Osteocyte (in vitro differentiated cells): Measurements from ENCODE around the gene ANP32D. TPM values are rescaled to one million over a fixed set of nuclear protein-coding genes. Genes with fewer than 3 reads are reported as not detected.
"Not testable (repeated sequence)": the region's sequence is repeated elsewhere in the genome, so short reads cannot be mapped to it uniquely, and the experiment has no call there.

Experiments used
- DNase-seq: peaks from one replicate; pipeline ENCODE4 v3.0.0; 2021; ENCODE audit warnings: mixed read lengths; ENCODE audit not compliant: unreplicated experiment; ENCODE audit errors: extremely low spot score
- H3K27ac Mint-ChIP-seq: one replicate; pipeline ENCODE4 v1.8.0; 2021; ENCODE audit warnings: mild to moderate bottlenecking, mixed read lengths; ENCODE audit not compliant: unreplicated experiment
- H3K27me3 Mint-ChIP-seq: one replicate; pipeline ENCODE4 v1.8.0; 2021; ENCODE audit warnings: mixed read lengths; ENCODE audit not compliant: unreplicated experiment
- H3K36me3 Mint-ChIP-seq: one replicate; pipeline ENCODE4 v1.8.0; 2021; ENCODE audit warnings: mixed read lengths; ENCODE audit not compliant: unreplicated experiment
- H3K4me1 Mint-ChIP-seq: one replicate; pipeline ENCODE4 v1.8.0; 2021; ENCODE audit warnings: mixed read lengths; ENCODE audit not compliant: unreplicated experiment
- H3K4me3 Mint-ChIP-seq: one replicate; pipeline ENCODE4 v1.8.0; 2021; ENCODE audit warnings: mild to moderate bottlenecking, moderate library complexity, mixed read lengths; ENCODE audit not compliant: unreplicated experiment
- H3K9me3 Mint-ChIP-seq: one replicate; pipeline ENCODE4 v1.8.0; 2021; ENCODE audit warnings: mixed read lengths; ENCODE audit not compliant: unreplicated experiment
- total RNA-seq: library from RNA; stranded (reverse); gene quantifications from 2 replicates; pipeline ENCODE4 v1.2.1, GENCODE V29; 2021
- TF ChIP-seq, protein P1 (sequence below): fragments of 200-600 bp; sonication (generic); IDR thresholded peaks from 2 replicates; pipeline ENCODE4 v1.5.0; 2021; ENCODE audit warnings: antibody characterized with exemption, mild to moderate bottlenecking, moderate library complexity

ANP32D gene
- total RNA-seq, 1 donor from 2014 or later: not detected

DNA sequence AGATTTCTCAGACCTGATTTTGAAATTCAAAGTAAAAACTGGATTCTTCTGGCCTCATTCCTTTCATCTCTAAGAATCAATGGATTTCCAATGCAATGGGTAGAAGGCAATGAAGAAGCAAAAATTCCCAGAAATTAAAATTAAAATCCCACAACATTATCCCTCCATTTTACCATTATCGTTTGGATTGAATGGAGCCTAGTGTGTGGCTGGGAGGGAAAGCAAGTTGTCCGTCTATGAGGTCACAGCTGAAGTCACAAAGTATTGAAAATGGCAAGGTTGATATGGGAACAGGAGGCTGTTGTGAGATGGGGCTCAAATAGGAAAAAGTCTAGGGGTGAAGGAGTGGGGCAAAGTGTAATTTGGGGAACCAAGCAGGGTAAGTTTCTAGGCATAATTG lies 9.8 kb downstream of the ANP32D start, which contains the start of gene C12orf54:
Gene C12orf54, plus strand, starts transcription at position 301 of the 400 bp plus-strand sequence. CDS start 799 bp downstream, outside the sequence.
- no peaks in the 10 kb centered on the region for H3K9me3 Mint-ChIP-seq
- no peak within 1 kb of the TSS for H3K27ac Mint-ChIP-seq
- no peaks in the 10 kb centered on the region for H3K27me3 Mint-ChIP-seq
- DNase-seq: no peak
- no peaks in the 10 kb centered on the region for H3K4me1 Mint-ChIP-seq
- TF ChIP-seq, protein P1, sequence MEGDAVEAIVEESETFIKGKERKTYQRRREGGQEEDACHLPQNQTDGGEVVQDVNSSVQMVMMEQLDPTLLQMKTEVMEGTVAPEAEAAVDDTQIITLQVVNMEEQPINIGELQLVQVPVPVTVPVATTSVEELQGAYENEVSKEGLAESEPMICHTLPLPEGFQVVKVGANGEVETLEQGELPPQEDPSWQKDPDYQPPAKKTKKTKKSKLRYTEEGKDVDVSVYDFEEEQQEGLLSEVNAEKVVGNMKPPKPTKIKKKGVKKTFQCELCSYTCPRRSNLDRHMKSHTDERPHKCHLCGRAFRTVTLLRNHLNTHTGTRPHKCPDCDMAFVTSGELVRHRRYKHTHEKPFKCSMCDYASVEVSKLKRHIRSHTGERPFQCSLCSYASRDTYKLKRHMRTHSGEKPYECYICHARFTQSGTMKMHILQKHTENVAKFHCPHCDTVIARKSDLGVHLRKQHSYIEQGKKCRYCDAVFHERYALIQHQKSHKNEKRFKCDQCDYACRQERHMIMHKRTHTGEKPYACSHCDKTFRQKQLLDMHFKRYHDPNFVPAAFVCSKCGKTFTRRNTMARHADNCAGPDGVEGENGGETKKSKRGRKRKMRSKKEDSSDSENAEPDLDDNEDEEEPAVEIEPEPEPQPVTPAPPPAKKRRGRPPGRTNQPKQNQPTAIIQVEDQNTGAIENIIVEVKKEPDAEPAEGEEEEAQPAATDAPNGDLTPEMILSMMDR: no peak
- H3K36me3 Mint-ChIP-seq: no peaks in the 10 kb centered on the region
- H3K4me3 Mint-ChIP-seq: no peak within 1 kb of the TSS

DNA sequence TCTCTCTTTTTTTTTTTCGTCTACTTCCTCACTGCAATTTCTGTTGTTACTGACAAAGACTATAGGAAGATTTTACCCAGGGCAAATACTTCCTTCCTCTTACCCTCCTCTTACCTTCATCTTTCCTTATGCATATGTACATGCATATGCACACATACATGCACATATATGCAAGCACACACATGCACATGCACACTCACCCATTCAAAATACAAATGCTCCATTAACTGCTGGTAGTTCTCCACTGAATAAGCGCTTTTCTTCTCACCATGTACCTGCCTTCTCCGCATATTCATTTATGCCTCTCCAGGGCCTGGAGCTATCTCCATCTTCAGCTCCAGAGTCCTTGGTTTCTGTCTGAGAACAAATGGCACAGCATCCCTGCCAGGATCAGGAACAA lies 10.6 kb downstream of the ANP32D start:
- DNase-seq: no peak
- Mint-ChIP-seq H3K27ac (no peak overlapping the region), H3K27me3 (no peaks in the 10 kb centered on the region), H3K4me1 (no peaks in the 10 kb centered on the region), H3K36me3 (no peaks in the 10 kb centered on the region), H3K4me3 (no peak overlapping the region), H3K9me3 (no peaks in the 10 kb centered on the region)
- TF ChIP-seq, protein P1: no peak

DNA sequence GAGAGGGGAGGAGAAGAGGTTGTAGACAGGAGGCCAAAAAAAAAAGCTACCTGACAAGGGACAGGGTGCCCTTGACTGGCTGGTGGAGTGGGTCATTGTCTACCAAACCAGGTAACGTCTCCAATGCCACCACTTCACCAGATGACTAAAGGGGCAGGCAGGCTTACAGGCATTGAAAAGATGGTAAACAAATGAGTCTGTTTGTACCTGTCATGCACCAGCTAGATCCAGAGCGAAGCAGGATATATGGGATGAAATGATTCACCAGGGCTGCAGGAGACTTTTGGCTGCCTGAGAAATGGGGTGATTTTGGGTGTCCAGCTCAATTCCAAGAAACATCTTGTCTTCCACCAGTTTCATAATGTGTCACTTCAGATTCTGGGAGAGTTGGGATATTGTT lies 13.9 kb downstream of the ANP32D start:
- H3K4me1 Mint-ChIP-seq: no peaks in the 10 kb centered on the region
- no peak overlapping the region for H3K4me3 Mint-ChIP-seq
- TF ChIP-seq, protein P1: no peak
- no peaks in the 10 kb centered on the region for H3K36me3 Mint-ChIP-seq
- no peak overlapping the region for H3K27ac Mint-ChIP-seq
- no peaks in the 10 kb centered on the region for H3K27me3 Mint-ChIP-seq
- no peaks in the 10 kb centered on the region for H3K9me3 Mint-ChIP-seq
- DNase-seq: no peak

DNA sequence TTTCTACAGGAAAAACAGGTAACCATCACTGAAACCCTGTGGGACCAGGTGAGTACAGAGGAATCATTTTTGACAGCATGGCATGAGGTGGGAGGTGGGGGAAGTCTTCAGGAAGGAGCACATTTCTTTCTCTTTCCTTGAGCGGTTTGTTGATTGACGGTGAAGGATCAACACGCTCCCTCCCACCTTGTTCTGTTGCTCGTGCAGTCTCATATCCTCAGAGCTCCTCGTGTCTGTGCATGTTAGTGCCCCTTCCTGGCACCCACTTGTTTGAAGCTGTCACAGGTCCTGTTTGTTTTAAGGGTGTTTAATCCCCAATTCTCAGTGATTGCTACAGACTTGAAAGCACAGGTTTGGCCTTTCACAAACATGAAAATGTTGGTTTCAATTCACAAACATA lies 14.3 kb downstream of the ANP32D start:
- DNase-seq: no peak
- Mint-ChIP-seq H3K4me1 (no peaks in the 10 kb centered on the region), H3K36me3 (no peaks in the 10 kb centered on the region), H3K27me3 (no peaks in the 10 kb centered on the region), H3K27ac (no peak overlapping the region), H3K9me3 (no peaks in the 10 kb centered on the region), H3K4me3 (no peak overlapping the region)
- TF ChIP-seq, protein P1: no peak

DNA sequence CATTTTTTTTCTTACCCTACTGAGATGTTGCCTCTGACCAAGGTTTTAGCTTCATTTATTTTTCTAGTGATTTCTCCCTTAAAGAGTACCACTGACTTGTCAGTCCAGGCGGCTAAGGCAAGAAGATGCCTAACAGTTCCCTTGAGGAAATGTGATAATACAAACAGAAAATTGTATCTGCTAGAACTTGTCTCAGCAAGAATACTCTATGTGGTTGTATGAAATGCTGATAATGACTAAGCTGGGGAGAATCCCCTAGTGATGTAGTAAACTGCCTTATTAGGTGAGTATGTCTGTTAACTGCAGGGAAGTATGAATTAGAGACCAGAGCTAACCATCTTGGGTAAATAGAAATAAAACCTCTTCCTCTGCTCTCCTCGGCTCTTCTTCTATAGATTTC lies 16.7 kb downstream of the ANP32D start:
- no peaks in the 10 kb centered on the region for H3K4me1 Mint-ChIP-seq
- no peaks in the 10 kb centered on the region for H3K9me3 Mint-ChIP-seq
- DNase-seq: no peak
- H3K4me3 Mint-ChIP-seq: no peak overlapping the region
- H3K36me3 Mint-ChIP-seq: no peaks in the 10 kb centered on the region
- TF ChIP-seq, protein P1: no peak
- H3K27me3 Mint-ChIP-seq: no peaks in the 10 kb centered on the region
- H3K27ac Mint-ChIP-seq: no peak overlapping the region

DNA sequence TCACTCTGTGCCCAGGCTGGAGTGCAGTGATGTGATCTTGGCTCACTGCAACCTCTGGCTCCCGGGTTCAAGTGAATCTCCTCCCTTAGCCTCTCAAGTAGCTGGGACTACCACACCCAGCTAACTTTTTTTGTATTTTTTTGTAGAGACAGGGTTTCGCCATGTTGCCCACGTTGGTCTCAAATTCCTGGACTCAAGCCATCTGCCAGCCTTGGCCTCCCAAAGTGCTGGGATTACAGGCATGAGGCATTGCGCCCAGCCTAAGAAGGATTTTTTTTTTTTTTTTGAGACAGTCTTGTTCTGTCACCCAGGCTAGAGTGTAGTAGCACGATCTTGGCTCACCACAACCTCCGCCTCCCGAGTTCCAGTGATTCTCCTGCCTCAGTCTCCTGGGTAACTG lies 17.1 kb downstream of the ANP32D start:
- not testable (repeated sequence) for H3K4me1 Mint-ChIP-seq, H3K9me3 Mint-ChIP-seq, H3K27me3 Mint-ChIP-seq, H3K27ac Mint-ChIP-seq, DNase-seq, H3K36me3 Mint-ChIP-seq, H3K4me3 Mint-ChIP-seq

DNA sequence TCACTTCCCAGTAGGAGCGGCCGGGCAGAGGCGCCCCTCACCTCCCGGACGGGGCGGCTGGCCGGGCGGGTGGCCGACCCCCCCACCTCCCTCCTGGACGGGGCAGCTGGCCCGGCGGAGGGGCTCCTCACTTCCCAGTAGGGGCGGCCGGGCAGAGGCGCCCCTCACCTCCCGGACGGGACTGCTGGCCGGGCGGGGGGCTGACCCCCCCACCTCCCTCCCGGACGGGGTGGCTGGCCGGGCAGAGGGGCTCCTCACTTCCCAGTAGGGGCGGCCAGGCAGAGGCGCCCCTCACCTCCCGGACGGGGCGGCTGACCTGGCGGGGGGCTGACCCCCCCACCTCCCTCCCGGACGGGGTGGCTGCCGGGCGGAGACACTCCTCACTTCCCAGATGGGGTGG lies 27.9 kb downstream of the ANP32D start:
- not testable (repeated sequence) for H3K27me3 Mint-ChIP-seq, H3K36me3 Mint-ChIP-seq, DNase-seq, H3K27ac Mint-ChIP-seq, H3K4me3 Mint-ChIP-seq, H3K4me1 Mint-ChIP-seq, H3K9me3 Mint-ChIP-seq

DNA sequence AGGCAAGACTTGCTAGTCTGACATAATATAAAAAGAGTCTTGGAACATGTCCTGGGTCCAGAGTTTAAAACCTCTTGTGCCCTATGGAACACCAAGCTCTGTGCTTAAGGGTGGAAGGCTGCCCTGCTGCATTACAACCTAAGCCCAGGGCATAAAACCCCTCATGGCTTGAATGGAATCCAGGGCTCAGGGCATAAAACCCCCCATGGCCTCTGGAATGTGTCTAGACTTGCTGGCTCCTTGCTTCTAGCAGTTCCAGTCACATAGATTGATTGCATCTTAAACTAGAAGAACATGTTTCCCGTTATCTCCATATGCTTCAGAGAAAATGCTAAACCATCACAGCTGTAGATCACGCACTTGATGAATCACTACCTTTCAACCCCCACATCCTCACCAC lies 34.5 kb downstream of the ANP32D start:
- not testable (repeated sequence) for DNase-seq, H3K36me3 Mint-ChIP-seq, H3K4me1 Mint-ChIP-seq, H3K4me3 Mint-ChIP-seq, H3K9me3 Mint-ChIP-seq, H3K27ac Mint-ChIP-seq
- H3K27me3 Mint-ChIP-seq: peaks cover 13% of the 10 kb centered on the region
